H1 (cell line): Measurements from ENCODE around the gene SMAGP. TPM values are rescaled to one million over a fixed set of nuclear protein-coding genes. Genes with fewer than 3 reads are reported as not detected.

Experiments used
- CTCF ChIA-PET: fragments of 300-600 bp; sonication (Branson Sonifier 250); formaldehyde crosslinking; loops from one replicate; lab custom pipeline; 2021; ENCODE audit not compliant: partially characterized antibody; lab: Charles Lee
- POLR2A ChIA-PET: fragments of 300-600 bp; sonication (Branson Sonifier 250); formaldehyde crosslinking; loops from one replicate; lab custom pipeline; 2021; ENCODE audit warnings: inconsistent platforms; ENCODE audit not compliant: partially characterized antibody; lab: Charles Lee
- DNase-seq, 2 experiments: peaks; one replicate each; pipeline versions ENCODE4 v3.0.0 to v3.0.0-alpha.2; 2010 to 2022; ENCODE audit warnings: low spot score in 2 of 2, low read depth in 1 of 2, mixed read lengths in 1 of 2
- FAIRE-seq: peaks from 2 replicates; lab custom pipeline; 2011; peaks lifted over from hg19 to GRCh38; lab: Jason Lieb, UNC
- H2AFZ ChIP-seq: 2 replicates; pipeline ENCODE4 v1.8.1; 2012; ENCODE audit warnings: low read length, inconsistent platforms
- H2AK5ac ChIP-seq: 2 replicates; pipeline ENCODE4 v1.6.1; 2013; ENCODE audit warnings: low read depth, low read length
- H2BK120ac ChIP-seq: replicated peaks from 2 replicates; pipeline ENCODE3; 2013; ENCODE audit warnings: low read depth, low read length, inconsistent platforms
- H2BK12ac ChIP-seq: 2 replicates; pipeline ENCODE4 v1.6.1; 2013; ENCODE audit warnings: low read depth, low read length
- H2BK15ac ChIP-seq: 2 replicates; pipeline ENCODE4 v1.6.1; 2013; ENCODE audit warnings: low read length
- H2BK20ac ChIP-seq: 2 replicates; pipeline ENCODE4 v1.6.1; 2013; ENCODE audit warnings: low read length
- H2BK5ac ChIP-seq: 2 replicates; pipeline ENCODE4 v1.6.1; 2013; ENCODE audit warnings: low read depth, low read length
- H3K14ac ChIP-seq: 2 replicates; pipeline ENCODE4 v1.6.1; 2013; ENCODE audit warnings: inconsistent platforms; ENCODE audit not compliant: insufficient read length
- H3K18ac ChIP-seq: 2 replicates; pipeline ENCODE4 v1.6.1; 2013; ENCODE audit warnings: low read length; ENCODE audit errors: extremely low read depth
- H3K23ac ChIP-seq: 2 replicates; pipeline ENCODE4 v1.6.1; 2013; ENCODE audit warnings: inconsistent platforms; ENCODE audit not compliant: insufficient read length
- H3K23me2 ChIP-seq: 2 replicates; pipeline ENCODE4 v1.6.1; 2013; ENCODE audit warnings: low read depth, low read length
- H3K27ac ChIP-seq: 2 replicates; pipeline ENCODE4 v1.6.1; 2011; ENCODE audit warnings: low read depth, low read length, inconsistent platforms
- H3K27me3 ChIP-seq, 4 experiments: replicated peaks in 1 of 4; 1 replicate in 1 of 4; 2 replicates in 3 of 4; pipeline versions ENCODE4 v1.6.1 to v1.8.1; 2011 to 2013; ENCODE audit warnings: low read length in 3 of 4, mild to moderate bottlenecking in 3 of 4, inconsistent platforms in 2 of 4, mixed read lengths in 2 of 4, moderate library complexity in 1 of 4; ENCODE audit not compliant: control insufficient read depth in 3 of 4, insufficient read depth in 3 of 4; ENCODE audit errors: extremely low read depth in 1 of 4
- H3K36me3 ChIP-seq, 4 experiments: 2 replicates each; pipeline versions ENCODE4 v1.6.1 to v1.8.1; 2011 to 2013; ENCODE audit warnings: mild to moderate bottlenecking in 4 of 4, low read length in 3 of 4, moderate library complexity in 2 of 4, control low read depth in 1 of 4, inconsistent platforms in 1 of 4; ENCODE audit not compliant: insufficient read depth in 4 of 4, control insufficient read depth in 2 of 4
- H3K4ac ChIP-seq: replicated peaks from 2 replicates; pipeline ENCODE3; 2013; ENCODE audit warnings: low read length, low read depth, mixed read lengths, inconsistent platforms; ENCODE audit not compliant: insufficient read length
- H3K4me1 ChIP-seq, 4 experiments: replicated peaks in 1 of 4; 1 replicate in 1 of 4; 2 replicates in 3 of 4; pipeline versions ENCODE4 v1.6.1 to v1.8.1; 2011 to 2013; ENCODE audit warnings: low read length in 3 of 4, inconsistent platforms in 2 of 4, mixed read lengths in 1 of 4; ENCODE audit not compliant: insufficient read depth in 4 of 4, control insufficient read depth in 3 of 4
- H3K4me2 ChIP-seq, 2 experiments: 2 replicates each; pipeline versions ENCODE4 v1.6.1 to v1.8.1; 2011 to 2013; ENCODE audit warnings: low read depth in 2 of 2, low read length in 2 of 2, control low read depth in 1 of 2, inconsistent platforms in 1 of 2, mild to moderate bottlenecking in 1 of 2; ENCODE audit not compliant: insufficient read depth in 1 of 2
- H3K4me3 ChIP-seq, 4 experiments: fragments of 200-600, 300-600 bp in 1 of 4; sonication (generic), shearing (Covaris generic), sonication (Bioruptor Twin) in 1 of 4; 2 replicates each; pipeline versions ENCODE4 v1.5.1 to v1.8.1; 2011 to 2016; ENCODE audit warnings: low read length in 4 of 4, low read depth in 3 of 4, control low read depth in 2 of 4, inconsistent platforms in 2 of 4, mild to moderate bottlenecking in 2 of 4, mixed read lengths in 1 of 4, moderate library complexity in 1 of 4; ENCODE audit not compliant: insufficient read depth in 2 of 4; ENCODE audit errors: extremely low read depth in 1 of 4
- H3K56ac ChIP-seq: replicated peaks from 2 replicates; pipeline ENCODE3; 2013; ENCODE audit warnings: low read depth, mild to moderate bottlenecking, mixed read lengths, low read length, inconsistent platforms; ENCODE audit not compliant: insufficient read length
- H3K79me1 ChIP-seq: 2 replicates; pipeline ENCODE4 v1.6.1; 2013; ENCODE audit warnings: low read depth, low read length, control low read depth
- H3K79me2 ChIP-seq, 2 experiments: 2 replicates each; pipeline versions ENCODE4 v1.6.1 to v1.8.1; 2012 to 2013; ENCODE audit warnings: low read length in 2 of 2, mild to moderate bottlenecking in 2 of 2, inconsistent platforms in 1 of 2; ENCODE audit not compliant: insufficient read depth in 2 of 2, control insufficient read depth in 1 of 2
- H3K9ac ChIP-seq, 4 experiments: replicated peaks in 1 of 4; 1 replicate in 1 of 4; 2 replicates in 3 of 4; pipeline versions ENCODE4 v1.6.1 to v1.8.1; 2011 to 2013; ENCODE audit warnings: low read depth in 3 of 4, low read length in 3 of 4, control low read depth in 2 of 4, mild to moderate bottlenecking in 2 of 4, moderate library complexity in 2 of 4, inconsistent platforms in 1 of 4; ENCODE audit errors: extremely low read depth in 1 of 4
- H3K9me3 ChIP-seq, 2 experiments: 2 replicates each; pipeline versions ENCODE4 v1.6.1 to v1.8.1; 2012 to 2013; ENCODE audit warnings: mild to moderate bottlenecking in 2 of 2, moderate library complexity in 2 of 2, control low read depth in 1 of 2, inconsistent platforms in 1 of 2, low read depth in 1 of 2, low read length in 1 of 2, mixed read lengths in 1 of 2; ENCODE audit not compliant: insufficient read depth in 2 of 2
- H4K20me1 ChIP-seq, 2 experiments: replicated peaks in 1 of 2; 2 replicates each; pipeline versions ENCODE3 to v1.8.1; 2011 to 2013; ENCODE audit warnings: inconsistent platforms in 2 of 2, low read length in 2 of 2, mild to moderate bottlenecking in 1 of 2; ENCODE audit not compliant: insufficient read depth in 2 of 2, control insufficient read depth in 1 of 2
- H4K5ac ChIP-seq: 2 replicates; pipeline ENCODE4 v1.6.1; 2013; ENCODE audit warnings: low read length, low read depth, mixed read lengths, inconsistent platforms; ENCODE audit not compliant: insufficient read length
- H4K8ac ChIP-seq: 2 replicates; pipeline ENCODE4 v1.8.0; 2013; ENCODE audit warnings: mild to moderate bottlenecking, moderate library complexity, low read length, inconsistent platforms; ENCODE audit not compliant: insufficient read depth; ENCODE audit errors: extremely low read depth
- H4K91ac ChIP-seq: replicated peaks from 2 replicates; pipeline ENCODE3; 2013; ENCODE audit warnings: low read length, mixed read lengths, inconsistent platforms; ENCODE audit not compliant: insufficient read length
- BRCA1 ChIP-seq: IDR thresholded peaks from 2 replicates; pipeline ENCODE4 v1.6.1; 2012; ENCODE audit warnings: low read depth, low read length, improper control_type of control experiment
- CBX5 ChIP-seq: fragments of 300-800, 300-1000 bp; sonication (generic); IDR thresholded peaks from 2 replicates; pipeline ENCODE4 v1.7.1; 2016; ENCODE audit warnings: antibody characterized with exemption, low read length, low read depth
- CREB1 ChIP-seq: IDR thresholded peaks from 2 replicates; pipeline ENCODE4 v1.6.1; 2012; ENCODE audit warnings: inconsistent platforms
- KDM1A ChIP-seq: fragments of 200-600, 300-600 bp; sonication (generic); IDR thresholded peaks from 2 replicates; pipeline ENCODE4 v1.7.1; 2016; ENCODE audit warnings: mild to moderate bottlenecking, low read length, borderline replicate concordance
- KDM4A ChIP-seq: IDR thresholded peaks from one replicate; pipeline ENCODE4 v1.7.1; 2012; ENCODE audit warnings: low read depth, mild to moderate bottlenecking, moderate library complexity, low read length, inconsistent platforms; ENCODE audit not compliant: severe bottlenecking
- POLR2A ChIP-seq, 2 experiments: IDR thresholded peaks; 1 replicate in 1 of 2; 2 replicates in 1 of 2; pipeline ENCODE4 v1.6.1; 2011; ENCODE audit warnings: low read depth in 2 of 2, low read length in 2 of 2, mild to moderate bottlenecking in 2 of 2; ENCODE audit errors: control extremely low read depth in 1 of 2
- WGBS, 2 experiments: shearing (Covaris generic) in 1 of 2; methylation state at CpG; one replicate each; pipeline versions ENCODE4 v1.1.6 to v1.1.7; 2013 to 2015; ENCODE audit warnings: low lambda C conversion rate in 2 of 2, mixed read lengths in 2 of 2, inconsistent platforms in 1 of 2, low coverage in 1 of 2, missing lambda C conversion rate in 1 of 2; ENCODE audit not compliant: insufficient replicate concordance in 2 of 2, insufficient coverage in 1 of 2, insufficient read length in 1 of 2; ENCODE audit errors: extremely low coverage in 1 of 2, missing lambda C conversion rate in 1 of 2; 5-methylcytosine and 5-hydroxymethylcytosine counted together
- polyA plus RNA-seq, 7 experiments: library from polyadenylated mRNA; depleted of rRNA in 3 of 7; stranded (reverse) in 5 of 7; unstranded in 2 of 7; fragments of >200 nt in 5 of 7; fragments of 200-250 nt in 2 of 7; gene quantifications; 1 replicate in 5 of 7; 2 replicates in 1 of 7; 4 replicates in 1 of 7; pipeline versions ENCODE4 v1.2.1 to v1.2.3, GENCODE V29; 2011 to 2013; ENCODE audit warnings: missing spikeins in 2 of 7, mixed read lengths in 2 of 7
- total RNA-seq: library from RNA; stranded (reverse); fragmentation: NEBNext Ultra II Directional; extraction: Animal tissue kit (Norgen Biotek cat#: 25700); gene quantifications from 2 replicates; pipeline ENCODE4 v1.2.1, GENCODE V29; 2021
- TF ChIP-seq, protein P1 (sequence below), 3 experiments: IDR thresholded peaks; 1 replicate in 2 of 3; 2 replicates in 1 of 3; pipeline versions ENCODE4 v1.5.1 to v1.6.1; 2011; ENCODE audit warnings: low read length in 3 of 3, mild to moderate bottlenecking in 3 of 3, inconsistent platforms in 2 of 3, low read depth in 1 of 3, moderate library complexity in 1 of 3; ENCODE audit not compliant: insufficient read depth in 1 of 3; ENCODE audit errors: control extremely low read depth in 1 of 3

SMAGP gene
- total and polyA plus RNA-seq, 2 of the 8 experiments (the other 6 are each of a cell fraction or from before 2014, with no cell fraction given), result 9.4 to 12.7 TPM

- Histone ChIP-seq H4K20me1 (no peaks in the 10 kb centered on the region), H2BK5ac (no peak overlapping the region), H3K4me3 (no peak overlapping the region), H3K27ac (no peak overlapping the region), H3K18ac (no peak overlapping the region), H2BK120ac (no peak overlapping the region), H3K23me2 (no peaks in the 10 kb centered on the region), H3K4me1 (no peaks in the 10 kb centered on the region), H4K91ac (no peak overlapping the region), H3K36me3 (no peaks in the 10 kb centered on the region), H3K14ac (no peak overlapping the region), H3K9ac (no peak overlapping the region), H3K4ac (no peak overlapping the region), H3K4me2 (no peak overlapping the region), H3K56ac (no peak overlapping the region), H3K23ac (no peak overlapping the region), H4K8ac (no peak overlapping the region), H4K5ac (no peak overlapping the region), H2AFZ (no peak overlapping the region), H2BK20ac (no peak overlapping the region), H3K79me2 (no peaks in the 10 kb centered on the region), H3K27me3 (no peaks in the 10 kb centered on the region), H2BK12ac (no peak overlapping the region), H3K9me3 (no peaks in the 10 kb centered on the region), H2BK15ac (no peak overlapping the region), H2AK5ac (no peak overlapping the region), H3K79me1 (no peaks in the 10 kb centered on the region)
- TF ChIP-seq, protein P1, sequence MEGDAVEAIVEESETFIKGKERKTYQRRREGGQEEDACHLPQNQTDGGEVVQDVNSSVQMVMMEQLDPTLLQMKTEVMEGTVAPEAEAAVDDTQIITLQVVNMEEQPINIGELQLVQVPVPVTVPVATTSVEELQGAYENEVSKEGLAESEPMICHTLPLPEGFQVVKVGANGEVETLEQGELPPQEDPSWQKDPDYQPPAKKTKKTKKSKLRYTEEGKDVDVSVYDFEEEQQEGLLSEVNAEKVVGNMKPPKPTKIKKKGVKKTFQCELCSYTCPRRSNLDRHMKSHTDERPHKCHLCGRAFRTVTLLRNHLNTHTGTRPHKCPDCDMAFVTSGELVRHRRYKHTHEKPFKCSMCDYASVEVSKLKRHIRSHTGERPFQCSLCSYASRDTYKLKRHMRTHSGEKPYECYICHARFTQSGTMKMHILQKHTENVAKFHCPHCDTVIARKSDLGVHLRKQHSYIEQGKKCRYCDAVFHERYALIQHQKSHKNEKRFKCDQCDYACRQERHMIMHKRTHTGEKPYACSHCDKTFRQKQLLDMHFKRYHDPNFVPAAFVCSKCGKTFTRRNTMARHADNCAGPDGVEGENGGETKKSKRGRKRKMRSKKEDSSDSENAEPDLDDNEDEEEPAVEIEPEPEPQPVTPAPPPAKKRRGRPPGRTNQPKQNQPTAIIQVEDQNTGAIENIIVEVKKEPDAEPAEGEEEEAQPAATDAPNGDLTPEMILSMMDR (IDR thresholded peaks at IDR 0.05; ENCODE audit: control extremely low read depth in 1 of 3, insufficient read depth in 1 of 3, low read depth in 1 of 3, low read length in 3 of 3), result no peak
- TF ChIP-seq KDM4A, result no peak
- no peak for TF ChIP-seq BRCA1
- TF ChIP-seq POLR2A (IDR thresholded peaks at IDR 0.05; ENCODE audit: control extremely low read depth in 1 of 2, low read depth in 2 of 2, low read length in 2 of 2), result no peak
- TF ChIP-seq CBX5, result no peak
- no peak for TF ChIP-seq KDM1A
- no peak for TF ChIP-seq CREB1
- DNase-seq (no peak), FAIRE-seq (no peak)
- WGBS, 2 experiments, result 100% methylated on average over 1 of the region's 1 CpG; no CpG with 5 or more reads in 1 of the 2 experiments
- ChIA-PET POLR2A (interaction anchor here (1.2 kb wide), 1 partner anchor 35 kb away, joined by 3 read pairs; no protein-coding TSS in a partner anchor), CTCF (interaction anchor here (0.7 to 1.7 kb wide), 3 partner anchors 9 to 68 kb away, joined by 3 to 10 read pairs (median 3); no protein-coding TSS in a partner anchor)
Measured at GRCh38 chr12:51285843-51286242, 15.6 kb upstream of the SMAGP start.
